Fibroblast of peridontal ligament (primary cell): Measurements from ENCODE around the gene OR56A4.

ENCODE experiments used
- DNase-seq: peaks from one replicate; pipeline ENCODE4 v3.0.0-alpha.2; 2010; ENCODE audit errors: extremely low read depth

Gene OR56A4, protein sequence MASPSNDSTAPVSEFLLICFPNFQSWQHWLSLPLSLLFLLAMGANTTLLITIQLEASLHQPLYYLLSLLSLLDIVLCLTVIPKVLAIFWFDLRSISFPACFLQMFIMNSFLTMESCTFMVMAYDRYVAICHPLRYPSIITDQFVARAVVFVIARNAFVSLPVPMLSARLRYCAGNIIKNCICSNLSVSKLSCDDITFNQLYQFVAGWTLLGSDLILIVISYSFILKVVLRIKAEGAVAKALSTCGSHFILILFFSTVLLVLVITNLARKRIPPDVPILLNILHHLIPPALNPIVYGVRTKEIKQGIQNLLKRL

DNA sequence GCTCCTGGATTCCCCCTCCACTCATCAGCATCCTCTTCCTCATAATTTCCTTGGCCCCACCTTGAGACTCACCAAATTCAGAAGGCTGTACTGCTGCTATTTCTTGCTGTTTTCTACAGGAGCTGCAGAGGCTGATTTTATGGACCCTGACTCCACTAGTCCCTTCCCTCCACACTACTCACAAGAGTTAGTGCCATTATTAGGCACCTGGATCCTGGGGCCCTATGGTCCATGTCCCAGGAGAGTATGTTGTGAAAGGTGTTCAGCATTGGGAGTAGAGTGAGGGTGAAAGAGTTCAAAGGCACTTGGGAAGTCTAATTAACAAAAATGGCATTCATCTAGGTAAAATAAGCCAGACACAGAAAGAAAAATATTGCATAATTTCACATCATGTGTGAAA is at the start of gene OR56A4:
TSS of gene OR56A4 (minus strand) at position 101 of the 400 bp plus-strand sequence. CDS start 3,954 bp downstream, outside the sequence.
- DNase-seq, result no peak

GRCh38 chr11:6055569-6055968 is 48.8 kb upstream of the OR56A4 start:
- no peak for DNase-seq

DNA sequence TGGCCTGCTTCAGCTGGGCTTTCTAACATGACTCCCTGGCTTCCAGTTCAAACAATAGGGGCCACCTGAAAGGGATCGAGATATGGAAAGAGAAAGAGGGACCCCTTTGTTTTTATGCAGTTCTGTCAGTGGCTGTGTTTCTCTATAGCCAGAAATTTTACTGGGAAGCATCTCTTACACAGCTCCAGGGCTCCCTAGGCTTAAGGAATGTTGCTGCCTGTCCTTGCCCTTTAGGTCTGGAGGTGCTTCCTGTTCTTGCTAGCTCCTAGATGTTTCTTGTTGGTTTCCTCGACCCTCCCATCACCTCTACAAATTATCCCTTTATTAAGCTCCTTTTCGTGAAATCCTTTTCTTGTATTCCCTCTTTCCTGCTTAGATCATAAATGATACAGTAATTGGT is 45.6 kb upstream of the OR56A4 start:
- no peak for DNase-seq

DNA sequence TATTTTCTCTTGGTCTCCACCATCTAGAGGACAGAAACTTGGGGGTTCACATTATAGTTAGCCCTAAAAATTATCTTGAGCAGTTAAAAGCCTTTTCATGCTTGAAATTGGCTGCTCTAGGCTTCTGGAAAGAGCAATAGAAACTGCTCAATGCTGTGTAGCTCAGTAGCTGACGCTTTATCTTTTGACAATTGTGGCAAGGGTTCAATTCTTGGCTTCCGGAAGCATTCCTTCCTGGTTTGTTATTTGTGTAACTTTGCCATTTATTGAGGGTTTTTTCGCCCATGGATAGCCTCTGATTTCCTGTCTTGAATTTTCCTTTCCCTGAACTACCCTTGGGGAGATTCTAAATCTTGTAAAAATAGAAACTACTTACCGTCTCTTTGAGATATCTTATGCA is 34.1 kb upstream of the OR56A4 start:
- DNase-seq, result no peak

- no peak for DNase-seq
Measured at GRCh38 chr11:6030708-6031405, 24.1 kb upstream of the OR56A4 start, which contains the start of gene OR56A1. TSS of gene OR56A1 (minus strand) at chr11:6030758. CDS start at chr11:6027692, 3,066 bp downstream.

DNA sequence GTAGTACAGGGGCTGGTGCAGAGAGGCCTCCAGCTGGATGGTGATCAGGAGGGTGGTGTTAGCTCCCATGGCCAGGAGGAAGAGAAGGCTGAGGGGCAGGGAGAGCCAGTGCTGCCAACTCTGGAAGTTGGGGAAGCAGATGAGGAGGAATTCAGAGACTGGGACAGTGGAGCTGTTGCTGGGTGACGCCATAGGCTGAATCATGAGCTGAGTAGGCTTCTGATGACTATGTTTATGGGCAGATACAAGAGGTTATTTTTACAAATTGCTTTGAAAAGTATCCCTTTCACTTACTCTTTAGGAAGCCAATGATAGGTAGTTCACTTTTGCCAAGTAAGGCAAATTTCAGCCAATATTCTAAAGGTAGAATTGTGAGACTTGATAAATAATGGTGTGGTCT is 20.8 kb upstream of the OR56A4 start:
- no peak for DNase-seq

DNA sequence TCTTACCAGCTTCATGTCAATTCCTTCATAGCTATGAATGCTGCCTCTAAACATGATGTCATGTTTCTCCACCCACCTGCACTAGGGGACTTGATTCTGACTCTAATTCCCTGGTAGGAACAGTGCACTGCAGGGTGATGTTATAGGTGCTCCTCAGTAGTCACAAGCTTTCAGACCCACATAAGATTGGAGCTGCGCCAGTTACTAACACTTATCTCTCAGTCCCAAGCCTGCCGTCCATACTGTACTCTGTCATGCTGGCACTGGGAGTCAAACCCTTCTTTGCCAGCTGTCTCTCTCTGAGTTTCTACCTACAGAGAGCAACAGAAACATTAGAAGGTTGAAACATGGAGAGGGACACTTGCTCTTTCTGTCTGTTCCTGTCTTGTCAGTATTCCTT is 18.3 kb upstream of the OR56A4 start:
- no peak for DNase-seq

DNA sequence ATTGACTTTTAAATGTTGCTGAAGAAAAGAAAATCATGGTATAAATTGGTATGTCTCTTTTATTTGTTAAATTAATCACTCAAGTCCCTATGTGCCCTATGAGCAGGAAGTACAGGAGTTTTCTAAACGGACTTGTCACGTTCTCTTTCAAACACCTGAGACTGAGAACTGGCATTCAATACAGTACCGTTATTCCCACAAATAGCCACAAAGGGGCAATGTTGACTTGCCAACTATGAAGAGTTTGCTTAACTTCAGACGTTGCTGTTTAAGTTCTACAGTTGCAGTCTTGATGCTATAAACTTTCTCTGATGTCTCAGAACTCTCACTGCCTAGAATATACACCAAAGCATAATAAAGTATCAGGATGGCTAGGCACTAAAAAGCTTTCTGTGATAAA is 16.2 kb upstream of the OR56A4 start:
- peak; percentile 60 for DNase-seq

- no peak for DNase-seq
Measured at GRCh38 chr11:6013042-6013441, 6.3 kb upstream of the OR56A4 start.

GRCh38 chr11:6012035-6012668 is 5.4 kb upstream of the OR56A4 start:
- DNase-seq, result no peak

GRCh38 chr11:6006395-6006794 is 351 bp downstream of the OR56A4 start:
- DNase-seq, result no peak

GRCh38 chr11:6002202-6002699 is 4.5 kb downstream of the OR56A4 start:
- DNase-seq, result no peak

DNA sequence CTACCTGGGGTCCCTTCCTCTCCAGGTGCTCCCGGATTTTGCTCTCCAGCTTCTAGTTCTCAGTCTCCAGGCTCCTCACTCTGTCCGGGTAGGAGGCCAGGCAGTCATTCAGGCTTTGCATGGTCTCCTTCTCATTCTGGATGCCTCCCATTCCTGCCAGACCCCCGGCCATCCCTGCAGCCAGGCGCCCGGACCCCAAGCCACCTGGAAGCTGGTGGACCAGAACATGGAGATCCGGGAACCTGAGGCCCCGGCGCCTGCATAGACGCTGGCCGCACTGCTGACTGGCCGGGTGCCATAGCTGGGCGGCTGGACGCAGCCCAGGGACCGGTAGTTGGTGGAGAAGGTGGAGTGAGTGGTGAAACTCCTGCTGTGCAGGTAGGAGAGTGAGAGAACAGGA is 12.0 kb downstream of the OR56A4 start:
- DNase-seq, result no peak

DNA sequence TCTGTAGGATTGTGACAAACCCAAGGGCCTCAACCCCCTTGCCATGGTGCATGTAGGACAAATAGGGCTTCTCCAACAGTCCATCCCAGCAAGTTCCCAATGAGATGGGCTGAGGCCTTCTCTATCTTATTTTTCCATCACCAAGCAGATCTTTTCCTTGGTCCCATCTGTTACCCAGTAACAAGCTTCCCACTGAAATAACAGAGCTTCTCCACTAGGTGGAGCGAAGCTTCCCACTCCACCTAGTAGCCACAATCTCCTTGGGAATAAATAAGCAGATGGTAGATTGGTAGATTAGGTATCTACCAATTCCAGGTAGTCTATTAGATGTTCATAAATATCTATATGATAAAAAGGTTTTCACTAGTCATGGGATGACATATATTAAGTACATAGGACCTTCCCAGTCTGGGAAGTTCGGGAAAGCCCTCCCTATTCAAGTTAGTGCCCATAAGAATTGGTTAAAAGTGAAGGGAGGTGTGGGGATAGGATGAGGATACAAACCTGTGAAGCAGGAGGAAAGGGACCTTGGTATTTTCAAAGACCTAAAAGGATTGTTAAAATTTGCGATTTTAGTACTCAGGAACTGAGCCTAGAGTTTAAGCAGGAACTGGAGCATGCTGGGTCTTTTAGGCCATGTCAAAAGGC is 14.0 kb downstream of the OR56A4 start:
- DNase-seq, result peak; percentile 6

GRCh38 chr11:5992150-5992549 is 14.6 kb downstream of the OR56A4 start:
- peak; percentile 2 for DNase-seq

- DNase-seq, result no peak
Measured at GRCh38 chr11:5989203-5989602, 17.5 kb downstream of the OR56A4 start.

- no peak for DNase-seq
Measured at GRCh38 chr11:5986885-5987284, 19.9 kb downstream of the OR56A4 start, which contains the start of gene OR52L1. TSS of gene OR52L1 (minus strand) at chr11:5986985. CDS start at chr11:5986930, 55 bp downstream.

DNA sequence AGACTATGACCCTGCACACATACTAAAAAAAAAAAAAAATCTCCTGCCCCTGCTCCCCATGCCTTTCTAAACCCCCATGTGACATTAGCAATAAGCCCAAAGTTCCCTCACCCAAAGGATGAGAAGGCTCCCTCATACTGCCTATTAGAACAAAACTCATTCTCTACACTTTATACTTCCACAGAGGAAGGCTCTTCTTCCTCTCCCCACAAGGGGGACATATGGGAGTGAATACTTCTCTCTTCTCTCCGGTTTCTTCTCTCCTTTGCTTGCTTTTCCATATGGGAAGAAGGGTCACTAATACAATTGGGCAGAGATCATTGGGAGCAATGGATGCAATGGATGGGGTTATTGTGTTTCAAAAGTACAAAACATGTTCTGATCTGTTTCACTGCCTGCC is 23.3 kb downstream of the OR56A4 start:
- DNase-seq, result no peak

DNA sequence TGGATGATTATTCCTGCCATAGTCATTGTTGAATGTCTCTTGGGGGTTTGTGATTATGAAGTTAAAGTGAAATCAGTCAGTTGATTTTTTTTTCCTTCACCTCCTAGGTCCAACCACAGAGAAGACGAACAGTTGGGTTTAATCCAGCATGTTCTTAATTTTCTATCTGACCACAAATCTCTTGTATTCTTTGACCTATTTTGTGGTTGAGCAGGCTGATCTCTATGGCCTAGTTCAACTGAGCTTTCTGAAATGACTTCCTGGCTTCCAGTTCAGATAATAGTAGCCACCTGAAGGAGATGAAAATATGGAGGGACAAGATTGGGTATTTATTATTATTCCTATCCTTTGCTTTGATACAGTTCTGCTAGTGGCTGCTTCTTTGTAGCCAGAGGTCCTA is 33.2 kb downstream of the OR56A4 start:
- no peak for DNase-seq

GRCh38 chr11:5968394-5968793 is 38.4 kb downstream of the OR56A4 start, which contains the start of gene OR56A5:
TSS of gene OR56A5 (minus strand) at chr11:5968494. CDS start at chr11:5968494, 0 bp downstream.
- no peak for DNase-seq

GRCh38 chr11:5967708-5968107 is 39.0 kb downstream of the OR56A4 start:
- DNase-seq, result no peak

GRCh38 chr11:5966958-5967357 is 39.8 kb downstream of the OR56A4 start:
- no peak for DNase-seq
